Fibroblast of skin of right quadriceps (primary cell): ENCODE data around the gene HIVEP1.

ENCODE experiments used
- DNase-seq: peaks from one replicate; pipeline ENCODE4 v3.0.0-alpha.2; 2013

HIVEP1 gene

GRCh38 chr6:11996751-11997150 is 15.4 kb upstream of the HIVEP1 start:
- DNase-seq, result no peak

DNA sequence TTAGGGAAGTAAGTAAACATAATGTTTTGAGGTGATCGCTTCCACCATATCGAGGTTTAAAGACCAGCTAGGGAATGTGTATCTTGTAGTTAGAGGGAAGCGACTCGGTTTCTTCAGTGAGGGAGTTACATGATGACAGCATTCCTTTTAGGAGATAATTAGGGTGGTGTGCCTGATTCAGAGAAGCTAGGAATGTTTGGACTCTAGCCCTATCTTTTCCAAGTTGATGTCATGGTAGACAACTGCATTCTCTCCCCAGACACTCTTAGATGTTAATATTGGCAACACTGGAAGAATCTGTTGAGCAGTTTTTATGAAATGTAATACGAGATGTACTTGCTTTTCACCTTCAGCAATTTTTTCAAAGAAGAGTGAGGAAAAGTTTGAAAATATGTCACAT is 12.9 kb upstream of the HIVEP1 start:
- peak; percentile 63 for DNase-seq

DNA sequence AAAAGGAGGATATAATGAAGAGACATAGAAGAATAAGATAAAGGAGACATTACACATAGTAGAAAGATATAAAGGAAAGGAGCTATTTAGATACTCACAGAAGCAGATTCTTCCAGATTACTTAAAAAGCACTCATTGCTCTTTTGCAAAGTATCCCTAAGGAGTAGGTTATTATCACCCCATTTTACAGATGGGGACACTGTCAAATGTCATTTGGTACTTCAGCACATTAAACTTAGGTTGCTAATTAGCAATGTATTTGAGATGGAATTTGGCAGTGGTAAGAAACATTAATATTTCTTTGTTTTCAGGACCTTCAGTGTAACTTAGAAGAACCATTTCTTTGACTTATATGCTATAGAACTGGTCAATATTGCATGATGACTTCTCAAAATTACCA is 11.9 kb upstream of the HIVEP1 start:
- no peak for DNase-seq

DNA sequence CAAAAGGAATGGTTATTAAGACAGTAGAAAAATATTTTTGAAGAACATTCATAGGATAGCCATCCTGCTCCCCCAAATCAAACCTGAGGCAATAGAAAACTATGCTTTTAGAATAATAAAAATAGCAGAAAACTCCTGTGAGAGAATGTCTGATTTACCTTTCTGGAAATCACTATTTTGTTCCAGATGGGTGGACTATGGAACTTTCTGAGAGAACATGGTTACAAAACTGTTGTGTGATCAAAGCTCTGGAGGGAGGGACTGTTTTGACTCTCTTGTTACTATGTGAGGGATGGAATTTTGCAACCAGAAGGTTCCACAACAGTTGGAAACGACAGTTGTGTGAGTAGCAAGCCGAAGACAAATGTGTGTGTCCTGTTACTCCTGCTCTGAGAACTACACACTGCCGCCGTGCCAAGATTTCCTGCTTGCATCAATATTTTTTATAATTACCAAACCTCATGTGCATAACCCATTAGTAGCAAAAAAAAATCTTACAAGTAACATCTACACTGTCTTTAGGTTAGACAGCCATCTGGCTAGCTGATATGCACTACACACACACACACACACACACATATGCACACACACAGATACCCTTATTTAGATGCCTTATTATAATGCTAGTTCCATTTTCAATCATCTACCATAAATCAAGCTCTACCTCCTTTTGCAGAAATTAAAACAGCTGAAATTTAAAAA is 11.0 kb upstream of the HIVEP1 start:
- peak; percentile 37 for DNase-seq

DNA sequence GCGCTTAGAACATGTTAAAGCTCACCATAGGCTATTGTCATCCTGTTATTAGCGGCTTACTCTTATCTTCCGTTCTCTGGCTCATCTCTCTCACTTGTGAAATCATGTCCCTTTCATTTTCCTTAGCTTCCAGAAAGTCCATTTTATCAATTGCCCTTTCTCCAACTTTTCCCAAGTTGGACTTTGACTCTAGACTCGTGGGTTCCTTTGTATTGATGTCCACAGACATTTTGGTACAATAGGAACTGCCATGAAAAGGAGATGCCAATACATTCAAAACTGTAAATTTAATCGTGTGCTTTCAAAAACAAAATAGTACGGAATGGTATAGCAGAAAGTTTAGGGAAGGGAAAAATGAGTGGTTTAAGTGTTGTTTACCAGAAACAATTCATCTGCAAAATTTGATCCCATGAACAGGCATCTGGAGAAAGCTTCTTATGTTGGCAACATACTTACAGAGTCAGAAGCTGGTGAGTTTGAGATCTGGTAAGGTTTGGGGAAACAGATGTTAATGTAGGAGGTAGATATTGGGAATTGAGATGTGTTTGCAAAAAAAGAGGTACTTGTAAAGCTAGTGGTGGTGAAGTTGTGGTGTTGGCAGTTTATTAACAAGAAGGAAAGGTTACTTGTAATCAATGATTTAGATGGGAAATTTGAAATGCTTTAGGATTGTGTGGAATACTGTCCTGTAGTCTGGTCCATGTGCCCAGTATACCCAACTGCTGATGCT is 10.2 kb upstream of the HIVEP1 start:
- DNase-seq, result no peak

GRCh38 chr6:12007473-12007872 is 4.6 kb upstream of the HIVEP1 start:
- DNase-seq, result no peak

- DNase-seq, result no peak
These were observed 4.2 kb upstream of the HIVEP1 start for GRCh38 chr6:12007887-12008286.

DNA sequence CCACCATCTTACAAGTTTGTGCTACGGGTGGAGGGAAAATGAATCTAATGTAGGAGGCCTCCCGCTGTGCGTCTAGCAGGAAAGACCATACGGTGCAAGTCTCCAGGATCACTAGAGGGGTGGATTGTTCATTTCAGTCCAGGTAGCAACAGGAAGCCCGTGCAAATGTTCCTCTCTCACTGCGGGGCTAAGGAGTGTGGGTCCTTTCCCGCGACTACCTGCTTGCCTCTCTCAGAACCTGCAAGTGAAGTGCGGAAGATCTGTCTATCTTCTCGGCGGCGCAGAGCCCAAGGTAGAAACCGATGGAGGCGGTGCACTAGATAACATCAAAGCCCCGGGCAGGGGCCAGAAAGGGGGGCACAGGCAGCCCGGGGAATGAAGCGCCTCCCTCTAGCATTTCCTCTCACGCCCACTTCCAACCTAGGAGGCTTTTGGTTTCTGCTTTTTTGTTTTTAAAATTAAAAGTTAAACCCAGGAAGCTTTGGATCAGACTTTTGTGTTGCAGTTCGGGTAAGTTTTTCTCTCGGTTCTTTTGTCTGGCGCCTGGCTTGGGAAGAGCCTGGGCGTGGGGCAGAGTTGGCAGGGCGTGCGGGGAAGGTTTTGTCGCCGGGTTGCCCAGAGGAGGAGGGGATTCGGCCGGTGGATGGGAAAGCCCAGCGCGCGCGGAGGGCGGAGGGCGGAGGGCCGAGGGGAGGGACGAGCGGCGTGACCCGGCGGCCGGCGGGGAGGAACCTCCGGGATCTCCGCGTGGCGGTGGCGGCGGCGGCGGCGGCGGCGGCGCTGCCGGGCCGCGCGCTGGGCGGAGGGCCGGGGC is 3.5 kb upstream of the HIVEP1 start:
- peak; percentile 71 for DNase-seq

DNA sequence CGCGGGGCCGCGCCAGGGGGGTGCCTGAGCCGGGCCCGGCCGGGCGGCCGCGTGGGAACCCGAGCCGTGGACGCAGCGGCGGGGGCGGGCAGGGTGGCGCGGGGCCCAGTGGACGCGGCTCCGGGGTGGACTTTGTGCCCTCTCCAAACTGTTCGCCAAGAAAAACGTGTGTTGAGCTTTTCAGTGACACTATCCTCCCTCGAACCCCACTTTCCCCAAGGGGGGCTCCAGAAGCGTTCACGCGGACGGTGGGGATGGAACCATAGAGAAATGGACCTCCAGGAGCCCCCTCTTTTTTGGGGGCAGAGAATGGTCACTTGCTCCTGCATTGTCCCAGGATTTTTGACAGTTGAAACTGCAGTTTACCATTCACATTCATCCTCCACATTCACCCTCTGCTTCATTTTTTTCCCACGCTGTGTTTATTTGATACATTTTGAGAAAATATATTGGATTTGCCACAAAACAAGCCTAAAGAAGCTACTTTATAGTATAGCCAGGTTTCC is 2.9 kb upstream of the HIVEP1 start:
- DNase-seq, result no peak

DNA sequence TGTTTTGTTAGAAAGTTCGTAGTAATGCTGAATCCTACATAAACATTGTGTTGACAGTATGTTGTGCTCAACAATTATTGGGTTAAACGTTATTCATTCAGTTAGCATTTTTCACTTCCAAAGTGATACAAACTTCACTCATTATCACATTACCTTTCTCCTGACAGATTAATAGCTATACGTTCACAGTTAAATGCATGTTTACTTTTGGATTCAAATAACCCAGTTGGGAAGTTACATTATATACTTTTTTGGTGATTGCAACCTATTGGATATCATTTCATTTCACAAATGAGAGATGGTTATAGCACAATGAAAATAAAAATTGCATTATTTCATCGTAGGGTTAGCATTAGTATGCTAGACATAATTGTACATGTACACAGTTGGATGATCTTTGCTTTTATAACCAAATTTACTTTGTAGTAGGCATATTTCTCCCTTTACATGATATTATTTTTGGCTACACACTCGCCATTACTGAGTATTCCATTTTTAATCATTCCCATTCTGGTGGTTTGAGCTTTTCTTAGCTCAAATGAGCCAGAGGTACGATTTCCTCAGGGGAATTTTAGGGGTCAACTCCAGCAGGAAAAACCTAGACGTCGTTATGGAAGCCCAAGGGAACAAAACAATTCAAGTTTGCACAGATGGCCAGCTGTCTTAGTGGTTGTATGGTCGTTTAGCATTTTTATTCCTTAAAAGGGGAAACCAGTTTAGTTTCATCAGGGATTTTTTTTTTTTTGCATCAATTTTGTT is 2.1 kb upstream of the HIVEP1 start:
- peak; percentile 85 for DNase-seq

- DNase-seq, result no peak
These were observed 1.4 kb upstream of the HIVEP1 start for GRCh38 chr6:12010635-12011275.

DNA sequence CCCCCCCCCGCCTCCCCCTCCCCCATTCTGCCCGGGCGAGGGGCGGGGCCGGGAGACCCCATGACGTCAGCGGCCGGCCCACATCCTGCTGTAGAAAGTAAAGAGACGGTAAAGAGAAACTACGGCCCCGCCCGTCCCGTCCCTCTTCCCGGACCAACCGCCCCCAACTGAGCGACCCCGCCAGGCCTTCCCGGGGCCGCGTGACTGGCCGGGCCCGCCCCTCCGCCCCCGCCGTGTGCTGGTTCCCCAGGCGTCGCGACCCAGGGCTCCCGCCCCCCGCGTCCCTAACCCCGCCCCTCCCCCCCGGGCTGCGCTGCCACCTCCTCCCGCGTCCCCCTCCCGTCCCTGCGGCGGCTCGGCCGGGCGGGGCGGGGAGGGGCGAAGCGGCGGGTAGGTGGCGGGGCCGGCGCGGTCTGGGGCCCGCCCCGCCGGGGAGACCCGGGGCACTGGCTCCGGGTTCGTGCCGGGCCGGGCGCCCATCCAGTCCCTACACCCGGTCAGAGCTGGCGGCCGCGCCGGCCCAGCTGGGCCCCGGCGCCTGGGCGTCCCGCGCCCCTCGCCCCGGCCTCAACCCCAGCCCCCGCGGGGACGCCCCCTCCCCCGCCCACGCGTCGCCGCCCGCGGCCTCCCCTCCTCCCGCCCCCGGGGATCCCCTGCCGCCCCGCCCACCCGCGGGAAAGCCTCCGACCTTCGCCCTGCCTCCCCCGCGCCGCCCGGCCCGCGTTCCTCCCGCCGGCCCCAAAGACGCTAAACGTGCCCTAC is 655 bp upstream of the HIVEP1 start:
- DNase-seq, result peak; percentile 98

DNA sequence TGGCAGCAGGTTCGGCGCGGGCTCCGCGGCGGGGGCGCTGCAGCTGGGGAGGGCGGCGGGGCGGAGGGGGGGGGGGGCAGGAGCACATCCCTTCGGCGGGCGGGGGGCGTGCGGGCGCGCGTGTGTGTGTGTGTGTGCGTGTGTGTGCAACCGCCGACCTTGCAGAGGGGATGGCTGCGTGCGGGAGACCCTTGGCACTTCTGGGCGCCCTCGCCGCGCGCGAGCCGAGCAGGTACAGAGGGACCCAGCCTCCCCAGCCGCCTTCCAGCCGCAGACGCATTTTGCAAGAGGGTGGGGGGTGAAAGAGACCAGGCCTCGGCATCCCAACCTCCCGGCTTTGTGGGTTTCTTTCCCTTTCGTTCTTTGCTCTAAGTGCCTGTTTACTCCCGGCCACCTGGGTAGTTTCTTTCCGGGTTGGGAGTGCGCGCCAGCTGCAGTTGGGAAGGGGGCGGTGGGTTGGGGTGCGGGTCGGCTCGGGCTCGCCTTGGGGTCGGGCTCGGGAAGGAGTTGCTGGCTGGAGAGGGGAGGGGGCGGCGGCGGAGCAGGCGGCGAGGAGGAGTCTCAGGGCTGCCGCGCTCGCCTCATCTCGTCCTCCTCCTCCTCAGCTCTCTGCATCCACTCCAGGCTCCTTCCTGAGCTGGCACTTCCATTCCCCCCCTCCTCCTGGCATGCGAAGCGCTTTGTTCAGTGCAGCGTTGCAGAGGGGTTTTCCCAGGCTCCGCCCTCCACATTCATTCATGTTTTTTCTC is 620 bp downstream of the HIVEP1 start:
- DNase-seq, result peak; percentile 88

- no peak for DNase-seq
These were observed 1.2 kb downstream of the HIVEP1 start for GRCh38 chr6:12013307-12013719.

DNA sequence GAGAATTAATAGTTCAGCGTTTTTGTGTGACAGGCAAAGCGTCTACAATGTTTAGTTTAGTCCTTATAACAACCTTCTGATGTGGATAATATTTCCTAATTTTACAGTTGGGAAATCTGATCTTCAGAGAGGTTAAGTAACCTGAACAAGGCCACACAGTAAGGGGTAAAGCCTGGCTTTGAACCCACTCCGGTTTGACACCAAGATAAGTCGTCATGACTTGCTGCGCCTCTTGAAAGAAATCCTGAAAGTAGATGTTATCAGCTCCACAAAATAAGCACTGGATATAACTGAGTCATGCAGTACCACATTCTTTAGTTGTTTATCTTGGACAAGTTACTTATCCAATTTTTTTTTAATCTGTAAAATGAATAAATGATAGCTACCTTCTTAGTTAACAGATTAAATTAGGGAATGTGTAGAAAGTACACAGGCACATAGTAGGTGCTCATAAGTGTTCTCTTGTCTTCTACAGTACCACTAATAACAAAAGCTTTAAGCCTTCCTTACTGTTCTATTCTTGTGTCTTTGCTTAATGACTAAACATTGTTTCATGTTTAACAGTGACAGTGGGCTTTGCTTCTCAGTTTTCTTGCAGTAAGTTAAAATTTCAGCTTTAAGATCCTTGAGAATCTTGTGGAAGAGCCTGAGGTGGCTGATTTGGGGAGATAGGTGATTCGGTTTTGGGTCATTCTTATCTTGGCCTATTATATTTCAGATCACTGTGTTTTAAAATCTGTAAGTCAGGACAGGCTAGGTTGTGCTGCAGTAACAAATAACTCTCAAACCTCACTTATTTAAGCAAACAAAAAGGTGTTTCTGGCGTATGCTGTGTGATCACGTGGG is 2.1 kb downstream of the HIVEP1 start:
- peak; percentile 79 for DNase-seq

- DNase-seq, result no peak
These were observed 2.7 kb downstream of the HIVEP1 start for GRCh38 chr6:12014873-12015149.

GRCh38 chr6:12017263-12017662 is 5.2 kb downstream of the HIVEP1 start:
- DNase-seq, result no peak

GRCh38 chr6:12017876-12018401 is 5.8 kb downstream of the HIVEP1 start:
- DNase-seq, result no peak

DNA sequence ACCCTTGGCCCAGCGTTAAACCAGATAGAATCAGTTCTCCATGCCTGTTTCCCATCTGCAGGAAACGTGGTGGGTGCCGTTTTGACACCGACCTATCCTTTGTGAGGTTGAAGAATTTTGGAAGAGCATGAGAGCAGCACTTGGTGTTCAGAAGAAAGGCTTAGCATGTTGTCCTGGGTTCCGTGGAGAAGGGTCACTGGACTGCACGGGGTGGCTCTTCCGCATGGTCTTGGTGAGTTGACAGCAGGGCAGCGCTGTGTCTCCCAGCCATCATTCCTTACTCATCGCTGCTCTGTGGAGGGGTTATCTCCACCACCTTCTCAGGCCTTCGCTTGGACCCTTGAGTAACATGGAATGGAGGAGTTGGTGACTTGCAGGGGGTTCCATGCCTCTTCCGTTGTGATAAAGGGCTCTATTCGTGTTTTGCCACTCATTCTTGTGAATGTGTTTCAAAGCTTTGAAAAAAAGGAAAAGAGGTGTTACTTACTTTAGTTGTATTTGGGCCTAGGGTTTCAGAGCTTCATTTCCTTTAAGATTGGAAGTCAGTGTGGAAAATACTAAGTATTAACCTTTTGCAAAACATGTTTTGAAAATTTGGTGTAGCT is 8.2 kb downstream of the HIVEP1 start:
- DNase-seq, result no peak
